HEK293 (cell line): ENCODE measurements around the gene FAAP100.
A peak's percentile ranks its signal among the peaks of the same experiment; 100 is the strongest.

Experiments used
- CTCF ChIA-PET: fragments of 350-600 bp; formaldehyde crosslinking; extraction: SDS; loops from one replicate; lab custom pipeline; 2021; ENCODE audit warnings: antibody characterized with exemption; lab: Yijun Ruan, JAX
- POLR2A ChIA-PET: fragments of 300-600 bp; formaldehyde crosslinking; extraction: SDS; loops from one replicate; lab custom pipeline; 2020; ENCODE audit warnings: antibody characterized with exemption, inconsistent platforms; lab: Yijun Ruan, JAX
- H3K27ac ChIP-seq: fragments of 200-500 bp; sonication (Bioruptor generic); 2 replicates; pipeline ENCODE4 v1.5.1; 2014; ENCODE audit warnings: low read depth, low read length, control low read depth, inconsistent platforms; ENCODE audit errors: extremely low read depth
- H3K36me3 ChIP-seq, 2 experiments: fragments of 200-500 bp in 1 of 2; sonication (Bioruptor generic) in 1 of 2; 1 replicate in 1 of 2; 2 replicates in 1 of 2; pipeline ENCODE4 v1.5.1; 2014 to 2017; ENCODE audit warnings: inconsistent platforms in 2 of 2, low read length in 2 of 2; ENCODE audit not compliant: control insufficient read depth in 2 of 2, insufficient read depth in 1 of 2
- H3K4me1 ChIP-seq: fragments of 200-500 bp; sonication (Bioruptor generic); 2 replicates; pipeline ENCODE4 v1.5.1; 2014; ENCODE audit warnings: mild to moderate bottlenecking, low read length, inconsistent platforms; ENCODE audit not compliant: control insufficient read depth, insufficient read depth
- H3K4me3 ChIP-seq: 2 replicates; pipeline ENCODE4 v1.5.1; 2011; ENCODE audit warnings: low read depth, mild to moderate bottlenecking, control low read depth, low read length, moderate library complexity
- H3K9me3 ChIP-seq: fragments of 200-500 bp; sonication (Bioruptor generic); 2 replicates; pipeline ENCODE4 v1.5.1; 2014; ENCODE audit warnings: low read depth, low read length, inconsistent platforms; ENCODE audit not compliant: control insufficient read depth, insufficient read depth
- ATF2 ChIP-seq: fragments of 450-650 bp; formaldehyde crosslinking; IDR thresholded peaks from 2 replicates; pipeline ENCODE4 v1.5.1; 2016; ENCODE audit warnings: missing biosample characterization, missing genetic modification characterization, low read depth
- GLIS1 ChIP-seq: fragments of 450-650 bp; formaldehyde crosslinking; IDR thresholded peaks from 2 replicates; pipeline ENCODE4 v1.5.1; 2016; ENCODE audit warnings: missing biosample characterization, missing genetic modification characterization
- GLIS2 ChIP-seq: fragments of 450-650 bp; formaldehyde crosslinking; IDR thresholded peaks from 2 replicates; pipeline ENCODE4 v1.5.1; 2016; ENCODE audit warnings: missing biosample characterization, missing genetic modification characterization
- HOXC10 ChIP-seq: sonication (generic); formaldehyde crosslinking; IDR thresholded peaks from 2 replicates; pipeline ENCODE4 v1.8.1; 2023; ENCODE audit warnings: mild to moderate bottlenecking, missing genetic modification reagents
- KLF1 ChIP-seq: fragments of 450-650 bp; formaldehyde crosslinking; IDR thresholded peaks from 2 replicates; pipeline ENCODE4 v1.5.1; 2016; ENCODE audit warnings: missing biosample characterization, missing genetic modification characterization
- KLF9 ChIP-seq: fragments of 450-650 bp; formaldehyde crosslinking; IDR thresholded peaks from 2 replicates; pipeline ENCODE4 v1.5.1; 2016; ENCODE audit warnings: missing biosample characterization, missing genetic modification characterization, low read depth
- PATZ1 ChIP-seq: fragments of 450-650 bp; formaldehyde crosslinking; IDR thresholded peaks from 2 replicates; pipeline ENCODE4 v1.5.1; 2016; ENCODE audit warnings: missing biosample characterization, missing genetic modification characterization
- SCRT2 ChIP-seq: fragments of 450-650 bp; formaldehyde crosslinking; IDR thresholded peaks from 2 replicates; pipeline ENCODE4 v1.5.1; 2016; ENCODE audit warnings: missing biosample characterization, missing genetic modification characterization
- SP3 ChIP-seq: fragments of 450-650 bp; formaldehyde crosslinking; IDR thresholded peaks from 2 replicates; pipeline ENCODE4 v1.5.1; 2016; ENCODE audit warnings: missing biosample characterization, missing genetic modification characterization
- YY2 ChIP-seq: fragments of 450-650 bp; formaldehyde crosslinking; IDR thresholded peaks from 2 replicates; pipeline ENCODE4 v1.5.1; 2016; ENCODE audit warnings: missing biosample characterization, missing genetic modification characterization
- ZBTB17 ChIP-seq: fragments of 450-650 bp; formaldehyde crosslinking; IDR thresholded peaks from 2 replicates; pipeline ENCODE4 v1.5.1; 2016; ENCODE audit warnings: missing biosample characterization, missing genetic modification characterization
- ZBTB49 ChIP-seq: fragments of 450-650 bp; formaldehyde crosslinking; IDR thresholded peaks from 2 replicates; pipeline ENCODE4 v1.5.1; 2016; ENCODE audit warnings: missing biosample characterization, missing genetic modification characterization, low read depth
- ZFHX2 ChIP-seq: fragments of 450-650 bp; formaldehyde crosslinking; conservative IDR thresholded peaks from 2 replicates; pipeline ENCODE4 v1.5.1; 2016; ENCODE audit warnings: missing biosample characterization, missing genetic modification characterization
- ZNF121 ChIP-seq: fragments of 450-650 bp; formaldehyde crosslinking; IDR thresholded peaks from 2 replicates; pipeline ENCODE4 v1.5.1; 2016; ENCODE audit warnings: missing biosample characterization, missing genetic modification characterization
- ZNF174 ChIP-seq: fragments of 450-650 bp; formaldehyde crosslinking; IDR thresholded peaks from 2 replicates; pipeline ENCODE4 v1.5.0; 2017; ENCODE audit warnings: missing biosample characterization, mild to moderate bottlenecking, missing genetic modification characterization
- ZNF280D ChIP-seq: fragments of 450-650 bp; formaldehyde crosslinking; IDR thresholded peaks from 2 replicates; pipeline ENCODE4 v1.5.1; 2016; ENCODE audit warnings: missing biosample characterization, missing genetic modification characterization
- ZNF335 ChIP-seq: fragments of 450-650 bp; formaldehyde crosslinking; conservative IDR thresholded peaks from 2 replicates; pipeline ENCODE4 v1.5.1; 2016; ENCODE audit warnings: missing biosample characterization, missing genetic modification characterization
- ZNF629 ChIP-seq: fragments of 450-650 bp; formaldehyde crosslinking; IDR thresholded peaks from 2 replicates; pipeline ENCODE4 v1.5.1; 2017; ENCODE audit warnings: missing biosample characterization, missing genetic modification characterization
- ZNF658 ChIP-seq: fragments of 450-650 bp; formaldehyde crosslinking; IDR thresholded peaks from 2 replicates; pipeline ENCODE4; 2016; ENCODE audit warnings: missing biosample characterization, missing genetic modification characterization
- TF ChIP-seq, protein P1 (sequence below): fragments of 450-650 bp; formaldehyde crosslinking; optimal IDR thresholded peaks from 2 replicates; pipeline ENCODE3; 2016; ENCODE audit warnings: missing biosample characterization, mild to moderate bottlenecking, missing genetic modification characterization
- TF ChIP-seq, protein P2 (sequence below): fragments of 450-650 bp; formaldehyde crosslinking; IDR thresholded peaks from 2 replicates; pipeline ENCODE4 v1.5.1; 2016; ENCODE audit warnings: missing biosample characterization, missing genetic modification characterization

The FAAP100 gene

DNA sequence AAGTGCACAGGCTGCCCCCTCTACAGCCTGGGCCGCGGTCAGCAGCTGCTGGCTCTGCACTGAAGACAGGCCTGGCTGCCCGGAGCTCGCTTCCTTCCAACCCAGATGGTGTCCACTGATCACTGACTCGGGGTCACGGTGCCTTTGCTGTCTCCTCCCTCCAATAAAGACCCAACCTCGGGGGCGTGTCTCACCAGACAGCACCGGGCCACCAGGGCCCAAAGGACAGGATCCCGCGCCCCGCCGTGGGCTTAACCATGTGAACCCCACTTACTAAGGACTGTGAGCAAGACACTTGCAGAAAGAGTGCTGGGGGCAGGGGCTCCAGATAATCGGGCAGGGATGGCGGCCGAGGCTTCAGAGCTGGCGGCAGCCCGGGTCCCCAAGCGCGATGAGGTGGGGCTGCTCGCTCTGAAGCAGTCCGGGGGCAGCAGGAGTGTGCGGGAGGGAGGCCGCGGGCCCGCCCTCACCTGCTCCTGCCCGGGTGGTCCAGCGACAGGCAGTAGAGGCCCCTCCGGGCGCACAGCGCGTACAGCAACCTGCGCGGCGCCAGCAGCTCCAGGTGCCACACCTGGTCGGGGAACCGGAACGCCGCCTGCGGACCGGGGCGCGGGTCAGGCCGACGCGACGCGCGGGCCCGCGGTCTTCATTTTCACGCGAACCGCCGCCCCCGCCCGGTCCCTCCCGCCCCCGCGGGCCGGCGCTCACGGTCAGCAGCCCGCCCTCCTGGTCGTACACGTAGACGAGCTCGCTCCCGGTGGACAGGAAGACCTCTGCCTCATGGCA is 502 bp downstream of the FAAP100 start:
- Histone ChIP-seq H3K36me3 (peaks cover 6 to 47% of the 10 kb centered on the region in 2 experiments; a peak in 2 of 3 replicates), H3K4me3 (peak overlapping the region; percentile 86), H3K9me3 (no peaks in the 10 kb centered on the region), H3K4me1 (peaks cover 12% of the 10 kb centered on the region), H3K27ac (peak overlapping the region; percentile 74)
- ChIA-PET CTCF (interaction anchor here (0.7 to 3.9 kb wide), 7 partner anchors 32 to 299 kb away, joined by 3 to 23 read pairs (median 3); no protein-coding TSS in a partner anchor), POLR2A (interaction anchor here (0.8 to 3.4 kb wide), 17 partner anchors 9 to 563 kb away, joined by 3 to 48 read pairs (median 4); partner anchors contain the start of genes ACTG1, ARL16, CCDC137 and HGS)
- TF ChIP-seq ZFHX2 (tag by site-specific recombination) (peak; percentile 62), YY2 (tag by site-specific recombination) (peak; percentile 17; the same call in 1 of the 2 replicates), ZNF121 (tag by site-specific recombination) (no peak), ZBTB17 (tag by site-specific recombination) (peak; percentile 42), HOXC10 (CRISPR knock-in tag) (0 out of 2 replicates have a peak, but pooled peaks have one; percentile 46), GLIS1 (tag by site-specific recombination) (peak; percentile 93), ZNF629 (tag by site-specific recombination) (no peak), ZNF174 (tag by site-specific recombination) (no peak), ZNF335 (tag by site-specific recombination) (peak; percentile 69), KLF9 (tag by site-specific recombination) (peak; percentile 59), SCRT2 (0 out of 2 replicates have a peak, but pooled peaks have one; percentile 23), ZNF280D (no peak), KLF1 (0 out of 2 replicates have a peak, but pooled peaks have one; percentile 20), ZNF658 (no peak), SP3 (tag by site-specific recombination) (no peak; the same call in 1 of the 2 replicates), ZBTB49 (tag by site-specific recombination) (no peak), ATF2 (tag by site-specific recombination) (no peak), GLIS2 (peak; percentile 61; the same call in 1 of the 2 replicates), PATZ1 (peak; percentile 22; the same call in 1 of the 2 replicates)
- TF ChIP-seq, protein P1, sequence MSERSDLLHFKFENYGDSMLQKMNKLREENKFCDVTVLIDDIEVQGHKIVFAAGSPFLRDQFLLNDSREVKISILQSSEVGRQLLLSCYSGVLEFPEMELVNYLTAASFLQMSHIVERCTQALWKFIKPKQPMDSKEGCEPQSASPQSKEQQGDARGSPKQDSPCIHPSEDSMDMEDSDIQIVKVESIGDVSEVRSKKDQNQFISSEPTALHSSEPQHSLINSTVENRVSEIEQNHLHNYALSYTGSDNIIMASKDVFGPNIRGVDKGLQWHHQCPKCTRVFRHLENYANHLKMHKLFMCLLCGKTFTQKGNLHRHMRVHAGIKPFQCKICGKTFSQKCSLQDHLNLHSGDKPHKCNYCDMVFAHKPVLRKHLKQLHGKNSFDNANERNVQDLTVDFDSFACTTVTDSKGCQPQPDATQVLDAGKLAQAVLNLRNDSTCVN (tag by site-specific recombination): peak; percentile 82
- TF ChIP-seq, protein P2, sequence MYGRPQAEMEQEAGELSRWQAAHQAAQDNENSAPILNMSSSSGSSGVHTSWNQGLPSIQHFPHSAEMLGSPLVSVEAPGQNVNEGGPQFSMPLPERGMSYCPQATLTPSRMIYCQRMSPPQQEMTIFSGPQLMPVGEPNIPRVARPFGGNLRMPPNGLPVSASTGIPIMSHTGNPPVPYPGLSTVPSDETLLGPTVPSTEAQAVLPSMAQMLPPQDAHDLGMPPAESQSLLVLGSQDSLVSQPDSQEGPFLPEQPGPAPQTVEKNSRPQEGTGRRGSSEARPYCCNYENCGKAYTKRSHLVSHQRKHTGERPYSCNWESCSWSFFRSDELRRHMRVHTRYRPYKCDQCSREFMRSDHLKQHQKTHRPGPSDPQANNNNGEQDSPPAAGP (tag by site-specific recombination): 0 out of 2 replicates have a peak, but pooled peaks have one; percentile 46
